ENCODE measurements around the gene TMEM140. TPM values are rescaled to one million over a fixed set of nuclear protein-coding genes. Genes with fewer than 3 reads are reported as not detected.

TMEM140 gene
- total RNA-seq, 1 donor from 2014 or later = 39.3 TPM

- Histone ChIP-seq H3K4me1 (peaks cover 46% of the 10 kb centered on the region), H3K9me3 (peaks cover 5% of the 10 kb centered on the region), H3K27me3 (ENCODE audit: low read depth) (no peaks in the 10 kb centered on the region), H3K4me3 (peak overlapping the region; percentile 63), H3K27ac (peak overlapping the region; percentile 95), H3K36me3 (no peaks in the 10 kb centered on the region)
- no peak for ATAC-seq
- intact Hi-C loops (cut with DNase I) = no loop called here
- no peak for TF ChIP-seq CTCF (IDR thresholded peaks at IDR 0.05)
- no peak for DNase-seq
These were observed 3.3 kb downstream of the TMEM140 start for GRCh38 chr7:135151132-135151531.

GRCh38 chr7:135151533-135151932, 3.7 kb downstream of the TMEM140 start:
- peak; percentile 33 to 72 for ATAC-seq
- no peak for DNase-seq
- no peaks in the 10 kb centered on the region for H3K36me3 ChIP-seq
- H3K4me3 ChIP-seq = no peak overlapping the region
- intact Hi-C loops (cut with DNase I) = no loop called here
- TF ChIP-seq CTCF (IDR thresholded peaks at IDR 0.05) = no peak
- H3K27ac ChIP-seq = peak overlapping the region; percentile 95
- no peaks in the 10 kb centered on the region for H3K27me3 ChIP-seq (ENCODE audit: low read depth)
- peaks cover 42% of the 10 kb centered on the region for H3K4me1 ChIP-seq
- H3K9me3 ChIP-seq = peaks cover 5% of the 10 kb centered on the region

GRCh38 chr7:135152442-135152841, 4.6 kb downstream of the TMEM140 start:
- TF ChIP-seq CTCF (IDR thresholded peaks at IDR 0.05) = no peak
- Histone ChIP-seq H3K9me3 (peaks cover 5% of the 10 kb centered on the region), H3K27ac (no peak overlapping the region), H3K4me3 (no peak overlapping the region), H3K36me3 (no peaks in the 10 kb centered on the region), H3K27me3 (ENCODE audit: low read depth) (no peaks in the 10 kb centered on the region), H3K4me1 (peaks cover 35% of the 10 kb centered on the region)
- ATAC-seq = no peak
- intact Hi-C loops (cut with DNase I) = no loop called here
- no peak for DNase-seq

GRCh38 chr7:135154734-135155133, 6.9 kb downstream of the TMEM140 start:
- intact Hi-C loops (cut with DNase I) = no loop called here
- H3K27ac ChIP-seq = no peak overlapping the region

GRCh38 chr7:135156290-135156689, 8.4 kb downstream of the TMEM140 start:
- TF ChIP-seq CTCF (IDR thresholded peaks at IDR 0.05) = no peak
- H3K9me3 ChIP-seq = peaks cover 5% of the 10 kb centered on the region
- ATAC-seq (no peak), DNase-seq (no peak)
- no peaks in the 10 kb centered on the region for H3K27me3 ChIP-seq (ENCODE audit: low read depth)
- no peaks in the 10 kb centered on the region for H3K36me3 ChIP-seq
- intact Hi-C loops (cut with DNase I) = no loop called here
- H3K4me3 ChIP-seq = no peak overlapping the region
- H3K27ac ChIP-seq = no peak overlapping the region
- peaks cover 52% of the 10 kb centered on the region for H3K4me1 ChIP-seq

More at GRCh38 chr7:135154734-135155133, 6.9 kb downstream of the TMEM140 start:
- ATAC-seq (no peak), DNase-seq (no peak)
- no peak for TF ChIP-seq CTCF (IDR thresholded peaks at IDR 0.05)
- Histone ChIP-seq H3K4me1 (peaks cover 50% of the 10 kb centered on the region), H3K4me3 (no peak overlapping the region), H3K27me3 (ENCODE audit: low read depth) (no peaks in the 10 kb centered on the region), H3K9me3 (peaks cover 5% of the 10 kb centered on the region), H3K36me3 (no peaks in the 10 kb centered on the region)

All from lower lobe of right lung (tissue), 2 donors.